CD4-positive, alpha-beta T cell treated with Interleukin-1 beta for 1 hour (primary cell): Measurements from ENCODE around the gene XPO1.
"Not testable (repeated sequence)": the region's sequence is repeated elsewhere in the genome, so short reads cannot be mapped to it uniquely, and the experiment has no call there.

Experiments
- DNase-seq, 2 donors: peaks; one replicate each; pipeline ENCODE4 v3.0.0-alpha.2; 2020 to 2022

XPO1 gene

DNA sequence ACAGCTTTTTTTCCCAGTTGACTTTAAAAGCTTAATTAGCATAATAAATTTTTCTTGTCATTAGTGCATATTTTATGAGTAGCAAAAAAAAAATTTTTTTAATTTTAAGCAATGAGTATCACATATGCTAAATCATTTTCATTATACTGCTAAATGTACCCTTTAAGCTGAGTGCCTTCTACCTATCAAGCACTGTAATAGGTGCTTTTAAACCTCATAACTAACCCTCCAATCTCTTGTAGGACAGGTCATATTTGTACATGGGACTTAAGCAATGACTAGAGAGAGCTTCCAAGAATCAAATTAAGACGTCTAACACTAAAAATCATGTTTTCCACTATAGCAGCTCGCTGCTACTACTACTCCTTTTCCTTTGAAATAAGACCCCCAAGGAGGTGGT lies 7.4 kb downstream of the XPO1 start:
- no peak for DNase-seq

DNA sequence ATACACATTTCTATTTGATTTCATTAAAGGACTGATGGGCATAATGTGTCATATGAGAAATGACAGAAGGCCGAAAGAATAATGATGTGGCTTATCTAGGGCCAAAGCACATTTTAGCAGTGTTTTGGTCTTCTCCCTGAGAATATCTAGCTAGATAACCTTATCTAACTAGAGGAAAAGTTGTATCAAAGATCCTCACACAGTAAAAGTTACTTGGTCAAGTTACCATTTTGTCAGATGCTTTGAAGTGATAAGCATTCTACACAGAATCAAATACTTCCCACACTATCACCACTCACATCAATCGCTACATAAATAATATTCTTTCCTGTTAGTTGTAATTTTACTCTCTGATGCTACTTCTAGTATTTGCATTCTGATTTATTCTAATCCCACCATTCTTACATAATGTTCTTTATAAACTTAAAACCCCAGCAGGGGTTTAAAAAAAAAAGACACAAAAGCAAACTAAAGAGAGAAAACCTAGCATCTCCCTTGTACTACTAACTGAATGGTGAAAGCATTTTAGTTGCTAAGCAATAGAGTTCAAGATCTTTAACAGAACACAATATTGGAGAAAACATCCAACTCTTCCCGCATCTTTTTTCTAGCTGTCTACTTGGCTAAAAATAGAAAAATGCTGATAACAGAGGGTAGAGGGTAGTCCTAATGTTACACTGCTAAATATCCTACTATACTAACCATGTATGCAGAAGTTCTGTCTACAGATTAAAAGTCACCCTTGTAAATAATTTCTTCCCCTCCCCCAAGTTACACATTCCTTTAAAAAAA lies 8.0 kb downstream of the XPO1 start:
- DNase-seq = no peak

DNA sequence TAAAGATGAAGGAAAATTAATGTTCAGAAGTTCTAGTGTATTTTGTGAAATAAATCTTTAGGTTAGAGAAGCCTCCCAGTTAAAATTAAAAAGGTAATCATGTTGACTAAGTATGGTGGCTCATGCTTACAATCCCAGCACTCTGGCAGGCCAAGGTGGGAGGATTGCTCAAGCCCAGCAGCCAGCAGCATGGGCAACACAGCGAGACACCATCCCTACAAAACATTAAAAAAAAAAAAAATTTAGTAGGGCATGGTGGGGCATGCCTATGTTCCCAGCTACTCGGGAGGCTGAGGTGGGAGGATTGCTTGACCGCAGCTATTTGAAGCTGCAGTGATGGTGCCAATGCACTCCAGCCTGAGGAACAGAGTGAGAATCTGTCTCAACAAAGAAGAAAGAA lies 17.9 kb downstream of the XPO1 start:
- DNase-seq = no peak

DNA sequence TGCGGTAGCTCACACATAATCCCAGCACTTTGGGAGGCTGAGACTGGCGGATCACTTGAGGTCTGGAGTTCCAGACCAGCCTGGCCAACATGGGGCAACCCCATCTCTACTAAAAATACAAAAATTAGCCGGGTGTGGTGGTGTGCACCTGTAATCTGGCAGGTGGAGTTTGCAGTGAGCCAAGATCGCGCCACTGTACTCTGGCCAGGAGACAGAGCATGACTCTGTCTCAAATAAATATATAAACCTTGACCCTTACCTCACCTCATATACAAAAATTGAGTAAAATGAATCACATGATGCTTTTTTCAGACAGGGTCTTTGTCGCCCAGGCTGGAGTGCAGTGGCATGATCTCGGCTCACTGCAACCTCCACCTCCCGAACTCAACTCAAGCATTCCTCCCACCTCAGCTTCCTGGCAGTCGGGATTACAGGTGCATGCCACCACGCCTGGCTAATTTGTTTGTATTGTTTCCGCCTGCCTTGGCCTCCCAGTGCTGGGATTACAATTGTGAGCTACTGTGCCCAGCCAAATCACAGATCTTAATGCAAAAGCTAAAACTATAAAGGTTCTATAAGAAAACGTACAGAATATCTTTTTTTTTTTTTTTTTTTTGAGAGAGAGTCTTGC lies 25.3 kb downstream of the XPO1 start:
- no peak for DNase-seq

DNA sequence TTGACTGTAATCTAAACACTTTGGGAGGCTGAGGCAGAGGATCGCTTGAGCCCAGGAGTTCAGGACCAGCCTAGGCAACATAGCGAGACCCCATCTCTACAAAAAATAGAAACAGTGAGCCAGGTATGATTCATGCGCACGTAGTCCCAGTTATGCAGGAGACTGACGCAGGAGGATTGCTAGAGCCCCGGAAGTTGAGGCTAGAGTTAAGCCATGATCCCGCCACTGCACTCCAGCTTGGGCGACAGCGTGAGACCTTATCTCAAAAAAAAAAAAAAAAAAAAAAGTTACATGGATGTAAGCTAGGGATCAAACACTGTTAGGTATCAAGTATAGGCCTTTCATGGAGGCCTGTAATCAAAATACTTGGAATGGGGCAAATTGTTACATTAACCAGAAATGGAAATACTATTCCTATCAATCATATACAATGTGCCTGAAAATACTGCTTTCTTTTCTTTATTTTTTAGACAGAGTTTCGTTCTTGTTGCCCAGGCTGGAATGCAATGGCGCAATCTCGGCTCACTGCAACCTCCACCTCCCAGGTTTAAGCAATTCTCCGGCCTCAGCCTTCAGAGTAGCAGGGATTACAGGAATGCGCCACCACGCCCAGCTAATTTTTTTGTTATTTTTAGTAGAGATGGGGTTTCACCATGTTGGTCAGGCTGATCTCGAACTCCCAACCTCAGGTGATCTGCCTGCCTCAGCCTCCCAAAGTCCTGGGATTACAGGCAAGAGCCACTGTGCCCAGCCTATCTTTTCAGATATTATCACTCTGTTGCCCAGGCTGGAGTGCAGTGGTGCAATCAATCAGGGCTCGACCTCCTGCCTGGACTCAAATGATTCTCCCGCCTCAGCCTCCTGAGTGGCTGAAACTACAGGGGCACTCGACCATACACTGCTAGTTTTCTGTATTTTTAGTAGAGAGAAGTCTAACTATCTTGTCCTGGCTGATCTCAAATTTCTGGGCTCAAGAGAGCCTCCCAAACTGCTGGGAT lies 27.2 kb downstream of the XPO1 start:
- DNase-seq = no peak

DNA sequence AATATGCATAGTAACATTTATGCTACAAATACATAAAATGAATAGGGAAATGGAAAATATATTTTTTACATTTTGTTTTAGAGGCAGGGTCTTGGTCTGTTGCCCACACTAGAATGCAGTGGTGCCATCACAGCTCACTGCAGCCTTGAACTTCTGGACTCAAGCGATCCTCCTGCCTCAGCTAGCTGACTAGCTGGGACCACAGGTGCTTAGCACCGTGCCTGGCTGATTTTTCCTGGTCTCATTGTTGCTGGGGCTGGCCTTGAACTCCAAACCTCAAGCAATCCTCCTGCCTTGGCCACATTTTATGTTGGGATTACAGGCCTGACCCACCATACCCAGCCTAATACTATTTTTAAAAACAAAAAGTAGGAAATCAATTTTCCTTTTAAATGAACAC lies 33.2 kb downstream of the XPO1 start:
- DNase-seq = no peak

DNA sequence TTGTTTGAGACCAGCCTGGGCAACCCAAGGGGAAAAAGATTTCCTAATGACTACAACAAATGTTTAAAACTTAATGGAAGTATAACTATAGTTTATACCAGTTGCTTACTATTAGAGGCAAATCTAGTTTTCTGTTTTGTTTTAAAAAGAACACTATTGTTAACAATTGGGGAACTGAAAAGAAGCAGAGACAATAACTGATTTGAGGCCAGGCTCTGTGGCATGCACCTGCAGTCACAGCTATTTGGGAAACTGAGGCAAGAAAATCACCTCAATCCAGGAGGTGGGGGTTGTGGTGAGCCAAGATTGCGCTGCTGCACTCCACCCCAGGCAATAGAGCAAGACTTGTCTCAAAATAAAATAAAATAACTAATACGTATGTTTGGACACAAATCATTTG lies 39.1 kb downstream of the XPO1 start:
- DNase-seq = no peak

DNA sequence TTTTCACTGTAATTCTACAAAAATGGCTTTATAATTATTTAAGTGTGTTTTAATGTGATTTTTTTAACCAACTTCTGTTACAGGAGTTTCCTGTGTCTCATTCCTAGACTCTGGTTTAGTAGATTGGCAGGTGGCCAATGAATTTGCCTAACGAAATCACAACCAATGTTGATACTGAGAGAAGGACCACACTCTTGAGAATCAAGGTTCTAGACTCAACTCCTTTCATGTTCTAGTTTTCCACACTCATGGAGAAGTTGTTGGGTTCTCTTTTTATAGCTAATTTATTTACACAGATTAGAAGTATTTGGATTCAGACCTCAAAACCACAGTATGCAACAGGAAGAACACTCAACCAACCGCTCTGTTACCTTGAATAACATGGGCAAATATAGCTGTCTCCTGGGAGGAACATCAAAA lies 44.6 kb downstream of the XPO1 start:
- DNase-seq = peak in 1 of 2 donors; percentile 25

DNA sequence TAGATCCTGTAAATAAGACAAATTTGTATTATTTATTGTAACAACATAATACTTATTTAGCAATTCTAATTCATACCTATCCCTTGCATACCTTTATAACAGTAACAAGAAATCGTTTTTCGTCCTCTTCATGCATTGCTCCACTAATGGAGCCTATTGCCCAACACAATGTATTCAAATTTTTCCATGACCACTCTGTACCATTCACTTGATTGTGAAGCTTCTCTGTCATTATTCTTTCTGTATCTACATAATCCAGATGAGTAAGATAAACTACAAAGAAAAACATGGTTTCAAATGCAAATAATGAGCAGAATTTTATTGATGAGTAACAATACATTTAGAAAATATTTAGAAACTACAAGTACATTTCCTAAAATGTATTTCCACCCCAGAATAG lies 45.7 kb downstream of the XPO1 start:
- DNase-seq = no peak

DNA sequence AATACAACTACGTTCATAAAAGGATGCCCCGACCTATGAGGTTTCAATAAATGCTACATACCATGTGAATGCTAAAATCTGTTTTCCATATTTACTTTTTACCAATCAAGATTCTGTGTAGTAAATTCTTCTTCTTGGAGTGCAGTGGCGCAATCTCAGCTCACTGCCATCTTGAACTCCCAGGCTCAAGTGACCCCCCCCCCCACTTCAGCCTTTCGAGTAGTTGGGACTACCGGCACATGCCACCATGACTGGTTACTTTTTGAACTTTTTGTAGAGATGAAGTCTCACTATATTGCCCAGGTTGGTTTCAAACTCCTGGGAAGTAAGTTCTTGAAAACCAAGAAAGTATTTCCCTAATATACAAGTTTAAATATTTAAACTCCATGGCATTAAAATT lies 52.9 kb downstream of the XPO1 start:
- no peak for DNase-seq

DNA sequence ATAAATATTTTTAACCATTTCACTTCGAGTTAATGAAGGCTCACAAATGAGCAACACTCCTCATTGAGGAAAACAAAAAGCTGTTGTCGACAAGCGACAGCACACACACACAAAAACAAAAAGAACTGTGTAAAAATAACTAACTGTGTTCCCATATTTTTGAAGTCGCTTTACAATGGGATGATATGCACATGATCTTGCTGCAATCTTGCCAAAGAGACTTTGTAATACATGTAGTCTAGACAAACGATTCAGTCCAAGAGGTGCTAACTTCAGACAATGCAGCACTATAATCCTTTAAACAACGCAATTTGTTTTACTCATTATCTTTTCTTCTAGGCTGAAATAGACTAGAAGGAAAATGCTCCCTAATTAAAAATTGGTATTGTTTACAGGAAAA lies 60.1 kb downstream of the XPO1 start:
- no peak for DNase-seq

DNA sequence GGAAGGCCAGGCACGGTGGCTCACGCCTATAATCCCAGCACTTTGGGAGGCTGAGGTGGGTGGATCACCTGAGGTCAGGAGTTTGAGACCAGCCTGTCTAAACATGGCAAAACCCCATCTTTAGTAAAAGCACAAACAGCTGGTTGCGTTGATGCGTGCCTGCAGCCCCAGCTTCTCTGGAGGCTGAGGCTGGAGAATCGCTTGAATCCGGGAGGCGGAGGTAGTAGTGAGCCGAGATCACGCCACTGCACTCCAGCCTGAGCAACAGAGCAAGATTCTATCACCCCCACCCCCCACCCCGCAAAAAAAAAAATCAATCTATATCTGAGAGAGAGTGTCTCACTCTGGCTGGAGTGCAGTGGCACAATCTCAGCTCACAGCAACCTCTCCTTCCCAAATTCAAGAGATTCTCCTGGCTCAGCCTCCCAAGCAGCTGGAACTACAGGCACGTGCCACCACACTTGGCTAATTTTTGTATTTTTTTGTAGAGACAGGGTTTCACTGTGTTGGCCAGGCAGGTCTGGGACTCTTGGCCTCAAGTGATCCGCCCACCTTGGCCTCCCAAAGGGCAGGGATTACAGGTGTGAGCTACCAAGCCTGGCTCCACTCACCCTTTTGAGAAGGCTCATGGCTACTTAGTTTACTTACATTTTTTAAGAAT lies 61.1 kb downstream of the XPO1 start:
- not testable (repeated sequence) for DNase-seq

DNA sequence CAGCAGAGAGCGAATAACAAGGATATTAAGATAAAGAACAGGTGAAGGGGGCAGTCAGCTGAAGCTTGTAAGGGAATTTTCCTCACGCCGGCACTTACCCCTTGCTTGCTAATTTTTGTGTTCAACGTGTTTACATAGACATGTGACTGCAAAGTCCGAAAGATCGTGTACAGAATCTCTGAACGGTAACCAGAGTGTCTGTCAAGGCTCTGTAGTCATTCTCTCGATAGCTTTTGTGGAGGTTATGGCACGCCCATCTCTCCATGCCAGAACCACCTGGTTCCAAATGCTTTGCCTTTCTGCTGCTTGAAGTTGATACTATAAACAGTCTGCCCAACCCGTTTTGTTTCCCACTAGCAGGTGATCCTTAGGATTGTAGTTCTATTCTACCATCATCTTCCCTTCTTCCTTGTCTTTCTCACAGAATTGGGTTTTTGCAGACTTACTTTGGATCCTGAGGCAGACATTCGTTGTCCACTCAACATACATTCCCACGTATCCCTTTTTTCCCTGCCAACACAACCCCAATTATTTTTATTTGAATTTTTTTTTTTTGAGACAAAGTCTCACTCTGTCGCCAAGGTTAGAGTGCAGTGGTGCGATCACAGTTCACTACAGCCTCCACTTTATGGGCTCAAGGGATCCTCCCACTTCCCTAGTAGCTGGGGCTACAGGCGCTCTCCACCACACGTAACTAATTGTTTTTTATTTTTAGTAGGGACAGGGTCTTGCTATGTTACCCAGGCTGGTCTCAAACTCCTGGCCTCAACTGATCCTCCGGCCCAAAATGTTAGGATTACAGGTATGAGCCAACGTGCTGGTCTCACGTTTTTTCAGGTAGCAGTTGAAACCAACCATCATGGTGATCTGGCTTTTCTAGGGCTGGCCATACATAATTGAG lies 66.0 kb downstream of the XPO1 start:
- peak in 1 of 2 donors; percentile 48 for DNase-seq

DNA sequence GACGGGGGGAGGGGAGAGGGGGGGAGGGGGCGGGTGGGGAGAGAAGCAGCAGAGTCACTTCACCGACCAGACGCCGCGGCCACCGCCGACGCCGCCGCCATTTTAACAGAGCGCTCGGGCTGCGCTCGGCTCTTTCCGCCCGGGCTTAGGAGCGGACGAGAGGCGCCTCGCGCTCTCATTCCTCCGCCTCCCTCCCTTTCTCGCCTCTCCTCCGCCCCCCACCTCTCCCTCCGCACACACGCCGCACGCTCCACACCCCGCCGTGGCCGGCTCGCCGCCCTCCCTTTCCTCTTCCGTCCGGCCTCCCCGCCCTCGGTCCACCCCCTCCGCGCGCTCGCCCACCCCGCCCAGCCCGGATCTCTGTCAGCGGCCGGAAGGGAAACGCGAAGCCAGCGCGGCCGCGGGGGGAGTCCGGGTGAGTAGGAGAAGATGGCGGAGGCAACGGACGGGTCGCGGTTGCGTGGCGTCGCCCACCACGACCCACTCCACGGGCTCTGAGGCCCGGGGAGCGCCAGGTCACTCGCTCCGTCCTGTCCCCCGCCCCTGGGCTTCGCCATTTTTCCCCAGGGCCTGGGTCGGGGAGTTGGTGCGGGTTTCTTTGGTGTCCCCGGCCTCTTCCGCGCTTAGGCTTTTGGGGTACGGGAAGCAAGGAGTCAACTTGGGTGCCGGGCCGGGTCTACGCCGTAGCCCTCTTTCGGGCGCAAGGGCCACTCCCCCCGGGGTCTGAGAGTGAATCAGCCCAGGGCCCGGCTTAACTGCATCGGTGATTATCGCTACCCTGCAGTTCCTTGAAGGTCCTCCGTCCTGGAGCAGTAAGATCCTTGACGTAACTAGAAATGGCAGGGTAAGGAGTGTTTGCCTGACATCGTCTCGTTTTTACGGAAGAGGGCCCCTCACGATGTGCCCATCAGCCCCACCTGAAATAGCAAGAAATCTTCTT lies 66.9 kb downstream of the XPO1 start, which contains the start of gene USP34:
Gene USP34 (minus strand): TSS at position 123 of the 940 bp plus-strand sequence. CDS start 395 bp downstream, outside the sequence.
- DNase-seq = peak; percentile 95 to 97

DNA sequence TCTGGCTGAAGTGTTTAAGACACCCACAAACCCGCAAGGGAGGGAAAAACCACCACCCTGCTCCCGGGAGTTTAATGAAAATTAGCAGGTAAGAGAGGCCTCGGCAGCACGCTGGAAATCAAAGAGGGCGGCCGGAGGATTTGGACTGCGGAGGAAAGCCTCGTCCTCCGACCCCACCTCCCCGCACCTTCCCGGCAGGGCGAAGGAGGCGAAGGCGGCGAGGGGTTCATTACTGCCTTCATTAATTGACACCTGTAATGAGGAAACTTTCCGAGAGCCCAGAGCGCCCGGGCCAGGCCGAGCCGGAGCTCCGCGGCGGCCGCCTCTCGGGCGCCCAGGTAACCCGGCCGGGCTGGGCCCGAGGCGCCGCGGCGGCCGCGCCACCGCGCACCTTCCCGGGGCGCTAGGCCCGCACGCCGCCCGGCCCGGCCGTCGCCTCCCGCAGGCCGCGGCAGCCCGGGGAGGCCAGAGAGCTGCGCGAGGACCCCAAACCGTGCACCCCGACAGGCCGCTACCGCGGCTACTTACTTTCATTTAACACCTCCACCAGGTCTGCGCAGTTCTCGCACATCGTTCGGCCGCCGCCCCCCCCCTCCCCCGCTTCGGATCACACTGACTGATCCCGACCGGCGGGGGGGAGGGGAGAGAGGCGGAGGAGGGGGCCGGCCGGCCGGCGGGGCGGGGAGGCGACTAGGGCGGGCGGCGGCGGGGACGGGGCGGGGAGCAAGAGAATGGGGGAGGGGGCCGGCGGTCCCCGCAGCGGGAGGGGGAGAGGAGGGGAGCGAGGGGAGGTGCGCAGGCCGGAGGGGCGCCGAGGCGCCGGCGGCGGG lies 67.8 kb downstream of the XPO1 start:
- peak; percentile 85 to 86 for DNase-seq

DNA sequence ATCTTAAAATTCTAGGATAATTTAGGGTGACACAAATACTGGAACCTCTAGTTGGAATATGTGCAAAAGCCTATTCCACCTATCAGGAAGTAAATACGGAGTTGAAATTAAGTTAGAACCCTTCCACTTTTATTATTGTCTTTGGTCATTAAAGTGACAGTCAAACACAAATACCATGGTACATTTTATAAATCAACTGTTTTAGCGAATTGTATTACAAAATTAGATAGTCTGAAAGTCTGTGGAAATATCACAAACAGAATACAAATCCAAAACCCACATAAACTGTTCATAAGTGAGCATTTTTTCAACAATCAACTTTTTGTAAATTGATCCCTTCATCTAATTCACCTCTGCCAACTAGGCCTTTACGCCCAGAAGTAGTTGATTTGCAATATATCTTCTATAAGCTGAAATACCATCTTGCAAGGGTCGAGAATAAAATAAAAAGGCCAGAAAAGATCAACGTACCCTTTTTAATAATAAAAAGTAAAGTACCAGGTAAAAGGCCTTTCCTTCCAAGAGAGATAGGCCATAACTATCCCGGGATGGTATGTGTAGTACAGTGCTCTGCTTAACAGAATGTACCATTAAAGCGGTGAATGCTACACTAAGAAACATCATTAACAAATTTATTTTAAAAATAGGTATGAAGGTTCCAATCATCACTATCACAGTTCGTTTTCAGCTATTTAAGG lies 68.6 kb downstream of the XPO1 start:
- no peak for DNase-seq

DNA sequence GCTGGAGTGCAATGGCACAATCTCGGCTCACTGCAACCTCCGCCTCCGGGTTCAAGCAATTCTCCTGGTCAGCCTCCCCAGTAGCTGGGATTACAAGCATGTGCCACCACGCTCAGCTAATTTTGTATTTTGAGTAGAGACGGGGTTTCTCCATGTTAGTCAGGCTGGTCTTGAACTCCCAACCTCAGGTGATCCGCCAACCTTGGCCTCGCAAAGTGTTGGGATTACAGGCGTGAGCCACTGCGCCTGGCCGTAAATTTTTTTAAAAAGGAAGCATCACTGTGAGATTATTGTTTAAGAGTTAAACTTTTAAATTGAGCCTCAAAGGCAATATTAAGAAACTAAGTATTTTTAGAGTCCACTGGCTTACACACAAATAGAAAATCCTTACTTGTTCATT lies 69.9 kb downstream of the XPO1 start:
- not testable (repeated sequence) for DNase-seq

DNA sequence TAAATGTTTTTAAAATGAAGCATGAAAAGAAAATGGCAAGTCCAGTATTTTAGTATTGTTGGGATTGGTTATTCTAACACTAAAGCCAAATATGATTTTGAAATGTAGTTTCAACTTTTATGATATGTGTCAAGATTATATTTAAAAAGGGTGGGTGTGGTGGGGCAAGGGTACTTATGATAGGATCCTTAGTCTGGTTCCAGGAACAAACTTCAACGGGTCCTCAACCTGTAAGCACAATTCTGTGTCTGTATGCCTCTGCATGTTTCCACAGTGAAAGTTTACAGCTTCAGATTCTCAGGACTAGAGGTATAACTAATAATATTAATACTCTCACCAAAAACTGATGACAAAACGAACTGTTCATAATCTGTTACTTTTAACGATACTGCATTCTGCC lies 73.1 kb downstream of the XPO1 start:
- no peak for DNase-seq
